Lower leg skin (tissue), 3 donors: ENCODE measurements around the gene SYT1.

Experiments used
- CTCF ChIP-seq, 3 donors: fragments of 450-650 bp; IDR thresholded peaks; one replicate each; pipeline ENCODE4 v1.5.1; 2016; ENCODE audit warnings: antibody characterized with exemption in 3 of 3, mild to moderate bottlenecking in 3 of 3, moderate library complexity in 2 of 3
- POLR2A ChIP-seq, 2 donors: fragments of 450-650 bp; IDR thresholded peaks; one replicate each; pipeline ENCODE4 v1.6.1; 2016 to 2017; ENCODE audit warnings: antibody characterized with exemption in 2 of 2, mild to moderate bottlenecking in 1 of 2, moderate library complexity in 1 of 2

GRCh38 chr12:79260923-79261322, 396.3 kb downstream of the SYT1 start:
- TF ChIP-seq POLR2A (IDR thresholded peaks at IDR 0.05): no peak
- TF ChIP-seq CTCF (IDR thresholded peaks at IDR 0.05): no peak
